HEK293 (cell line): ENCODE measurements around the gene ZNF19.

Experiments
- SP7 ChIP-seq: fragments of 450-650 bp; formaldehyde crosslinking; IDR thresholded peaks from 2 replicates; pipeline ENCODE4 v1.5.1; 2016; ENCODE audit warnings: missing biosample characterization, missing genetic modification characterization
- TCF7L2 ChIP-seq: IDR thresholded peaks from 2 replicates; pipeline ENCODE4 v1.6.1; 2011; ENCODE audit warnings: low read depth, mild to moderate bottlenecking, inconsistent platforms, low read length, moderate library complexity, borderline replicate concordance
- TRIM28 ChIP-seq: IDR thresholded peaks from 2 replicates; pipeline ENCODE4 v1.6.1; 2011; ENCODE audit warnings: low read length, control low read depth, borderline replicate concordance
- ZBTB20 ChIP-seq: fragments of 450-650 bp; formaldehyde crosslinking; IDR thresholded peaks from 2 replicates; pipeline ENCODE4 v1.5.1; 2016; ENCODE audit warnings: missing biosample characterization, missing genetic modification characterization
- ZFP37 ChIP-seq: fragments of 450-650 bp; formaldehyde crosslinking; IDR thresholded peaks from 2 replicates; pipeline ENCODE4 v1.5.1; 2016; ENCODE audit warnings: missing biosample characterization, missing genetic modification characterization
- ZNF132 ChIP-seq: fragments of 450-650 bp; formaldehyde crosslinking; IDR thresholded peaks from 2 replicates; pipeline ENCODE4 v1.5.1; 2017; ENCODE audit warnings: missing biosample characterization, missing genetic modification characterization, borderline replicate concordance
- ZNF155 ChIP-seq: fragments of 450-650 bp; formaldehyde crosslinking; IDR thresholded peaks from 2 replicates; pipeline ENCODE4 v1.5.1; 2016; ENCODE audit warnings: missing biosample characterization, missing genetic modification characterization
- ZNF157 ChIP-seq: fragments of 450-650 bp; formaldehyde crosslinking; IDR thresholded peaks from 2 replicates; pipeline ENCODE4 v1.5.1; 2016; ENCODE audit warnings: missing biosample characterization, missing genetic modification characterization
- ZNF169 ChIP-seq: fragments of 450-650 bp; formaldehyde crosslinking; IDR thresholded peaks from 2 replicates; pipeline ENCODE4 v1.5.1; 2016; ENCODE audit warnings: missing biosample characterization, missing genetic modification characterization
- ZNF202 ChIP-seq: fragments of 450-650 bp; formaldehyde crosslinking; IDR thresholded peaks from 2 replicates; pipeline ENCODE4 v1.5.1; 2016; ENCODE audit warnings: missing biosample characterization, missing genetic modification characterization, borderline replicate concordance
- ZNF221 ChIP-seq: fragments of 450-650 bp; formaldehyde crosslinking; IDR thresholded peaks from 2 replicates; pipeline ENCODE4 v1.5.1; 2017; ENCODE audit warnings: missing biosample characterization, missing genetic modification characterization, borderline replicate concordance
- ZNF23 ChIP-seq: fragments of 450-650 bp; formaldehyde crosslinking; IDR thresholded peaks from 2 replicates; pipeline ENCODE4 v1.5.1; 2016; ENCODE audit warnings: missing biosample characterization, missing genetic modification characterization, borderline replicate concordance
- ZNF266 ChIP-seq: fragments of 450-650 bp; formaldehyde crosslinking; IDR thresholded peaks from 2 replicates; pipeline ENCODE4 v1.5.1; 2016; ENCODE audit warnings: missing biosample characterization, missing genetic modification characterization, low read depth
- ZNF302 ChIP-seq: fragments of 450-650 bp; formaldehyde crosslinking; IDR thresholded peaks from 2 replicates; pipeline ENCODE4 v1.5.1; 2016; ENCODE audit warnings: missing biosample characterization, missing genetic modification characterization, low read depth
- ZNF341 ChIP-seq: fragments of 450-650 bp; formaldehyde crosslinking; IDR thresholded peaks from 2 replicates; pipeline ENCODE4; 2016; ENCODE audit warnings: low read depth, missing biosample characterization, missing genetic modification characterization
- ZNF354C ChIP-seq: fragments of 450-650 bp; formaldehyde crosslinking; IDR thresholded peaks from 2 replicates; pipeline ENCODE4 v1.5.1; 2016; ENCODE audit warnings: missing biosample characterization, missing genetic modification characterization, low read depth, borderline replicate concordance
- ZNF391 ChIP-seq: fragments of 450-650 bp; formaldehyde crosslinking; IDR thresholded peaks from 2 replicates; pipeline ENCODE4 v1.5.1; 2016; ENCODE audit warnings: low read depth, missing biosample characterization, missing genetic modification characterization, borderline replicate concordance
- ZNF433 ChIP-seq: fragments of 450-650 bp; formaldehyde crosslinking; IDR thresholded peaks from 2 replicates; pipeline ENCODE4 v1.5.1; 2016; ENCODE audit warnings: missing biosample characterization, missing genetic modification characterization, low read depth
- ZNF501 ChIP-seq: fragments of 450-650 bp; formaldehyde crosslinking; IDR thresholded peaks from 2 replicates; pipeline ENCODE4 v1.5.1; 2016; ENCODE audit warnings: missing biosample characterization, missing genetic modification characterization
- ZNF529 ChIP-seq: fragments of 450-650 bp; formaldehyde crosslinking; IDR thresholded peaks from 2 replicates; pipeline ENCODE4 v1.5.1; 2017; ENCODE audit warnings: missing genetic modification characterization, missing biosample characterization; ENCODE audit not compliant: insufficient replicate concordance
- ZNF558 ChIP-seq: fragments of 450-650 bp; formaldehyde crosslinking; IDR thresholded peaks from 2 replicates; pipeline ENCODE4 v1.5.1; 2016; ENCODE audit warnings: missing biosample characterization, missing genetic modification characterization
- ZNF560 ChIP-seq: fragments of 450-650 bp; formaldehyde crosslinking; IDR thresholded peaks from 2 replicates; pipeline ENCODE4 v1.5.1; 2017; ENCODE audit warnings: missing biosample characterization, missing genetic modification characterization, borderline replicate concordance
- ZNF585B ChIP-seq: fragments of 450-650 bp; formaldehyde crosslinking; IDR thresholded peaks from 2 replicates; pipeline ENCODE4 v1.5.1; 2016; ENCODE audit warnings: missing biosample characterization, missing genetic modification characterization
- ZNF596 ChIP-seq: fragments of 450-650 bp; IDR thresholded peaks from 2 replicates; pipeline ENCODE4 v1.5.0; 2018; ENCODE audit warnings: missing biosample characterization, mild to moderate bottlenecking, missing genetic modification characterization, moderate library complexity
- ZNF610 ChIP-seq: fragments of 450-650 bp; formaldehyde crosslinking; IDR thresholded peaks from 2 replicates; pipeline ENCODE4 v1.5.1; 2016; ENCODE audit warnings: missing biosample characterization, missing genetic modification characterization, borderline replicate concordance
- ZNF623 ChIP-seq: fragments of 450-650 bp; formaldehyde crosslinking; IDR thresholded peaks from 2 replicates; pipeline ENCODE4 v1.5.1; 2016; ENCODE audit warnings: missing biosample characterization, missing genetic modification characterization
- ZNF658 ChIP-seq: fragments of 450-650 bp; formaldehyde crosslinking; IDR thresholded peaks from 2 replicates; pipeline ENCODE4; 2016; ENCODE audit warnings: missing biosample characterization, missing genetic modification characterization
- TF ChIP-seq, protein P1 (sequence below): fragments of 450-650 bp; formaldehyde crosslinking; IDR thresholded peaks from 2 replicates; pipeline ENCODE4 v1.5.1; 2016; ENCODE audit warnings: missing biosample characterization, missing genetic modification characterization
- TF ChIP-seq, protein P2 (sequence below): fragments of 450-650 bp; formaldehyde crosslinking; IDR thresholded peaks from 2 replicates; pipeline ENCODE4 v1.5.0; 2017; ENCODE audit warnings: missing biosample characterization, missing genetic modification characterization, borderline replicate concordance
- TF ChIP-seq, protein P3 (sequence below): fragments of 450-650 bp; formaldehyde crosslinking; IDR thresholded peaks from 2 replicates; pipeline ENCODE4 v1.5.1; 2017; ENCODE audit warnings: missing biosample characterization, missing genetic modification characterization
- TF ChIP-seq, protein P4 (sequence below): fragments of 450-650 bp; formaldehyde crosslinking; IDR thresholded peaks from 2 replicates; pipeline ENCODE4 v1.5.1; 2017; ENCODE audit warnings: missing biosample characterization, missing genetic modification characterization
- TF ChIP-seq, protein P5 (sequence below): fragments of 450-650 bp; formaldehyde crosslinking; IDR thresholded peaks from 2 replicates; pipeline ENCODE4 v1.5.1; 2016; ENCODE audit warnings: missing biosample characterization, missing genetic modification characterization

ZNF19 gene

DNA sequence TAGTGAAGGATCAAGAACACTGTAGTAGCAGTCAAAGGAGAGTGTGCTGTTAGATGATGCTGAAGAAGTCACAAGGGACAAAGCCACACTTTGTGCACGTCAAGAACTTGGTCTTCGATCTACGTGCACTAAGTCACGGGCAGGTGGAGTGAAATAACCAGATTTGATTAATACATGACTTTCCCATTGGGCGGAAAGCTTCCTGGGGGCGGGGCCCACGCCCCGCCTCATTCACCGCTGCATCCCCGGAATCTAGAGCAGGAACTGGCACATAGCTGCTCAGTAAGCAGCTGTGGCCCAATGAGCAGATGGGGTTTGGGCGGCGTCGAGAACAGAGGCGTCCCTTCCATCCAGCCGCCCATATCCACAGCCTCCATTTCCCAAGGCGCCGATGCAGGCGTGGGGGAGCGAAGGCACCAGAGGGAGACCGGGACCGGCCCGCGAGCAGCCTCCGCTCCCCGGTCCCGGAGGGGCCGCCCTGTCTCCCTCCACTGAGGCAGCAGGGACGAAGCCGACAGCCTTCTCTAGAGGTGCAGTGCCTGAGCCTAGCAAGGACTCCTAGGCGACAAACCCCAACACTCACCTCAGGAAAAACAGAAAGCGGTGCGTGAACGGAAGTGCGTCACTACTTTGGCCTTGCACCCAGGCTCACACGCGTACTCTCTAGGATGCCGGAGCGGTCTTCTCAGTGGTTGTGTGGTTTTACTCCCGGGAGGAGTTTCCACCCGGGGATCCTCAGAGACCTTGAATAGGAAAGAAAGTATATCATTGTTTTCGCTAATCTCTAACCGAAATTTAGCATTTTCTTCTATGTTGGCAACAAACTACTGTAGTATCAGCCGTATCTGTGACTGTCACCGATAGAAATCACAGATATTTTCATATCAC, 4.9 kb downstream of the ZNF19 start (continued):
- TF ChIP-seq, protein P1, sequence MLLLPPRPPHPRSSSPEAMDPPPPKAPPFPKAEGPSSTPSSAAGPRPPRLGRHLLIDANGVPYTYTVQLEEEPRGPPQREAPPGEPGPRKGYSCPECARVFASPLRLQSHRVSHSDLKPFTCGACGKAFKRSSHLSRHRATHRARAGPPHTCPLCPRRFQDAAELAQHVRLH (tag by site-specific recombination) = peak; percentile 50
- no peak for TF ChIP-seq ZNF155 (tag by site-specific recombination)
- TF ChIP-seq ZNF658 = no peak
- no peak for TF ChIP-seq ZNF302
- 0 out of 2 replicates have a peak, but pooled peaks have one; percentile 49 for TF ChIP-seq ZNF501
- TF ChIP-seq ZNF341 (tag by site-specific recombination) = 0 out of 2 replicates have a peak, but pooled peaks have one; percentile 31
- no peak for TF ChIP-seq ZNF623 (tag by site-specific recombination)
- no peak for TF ChIP-seq ZNF433 (tag by site-specific recombination)
- no peak for TF ChIP-seq ZNF169 (tag by site-specific recombination)
- TF ChIP-seq, protein P2, sequence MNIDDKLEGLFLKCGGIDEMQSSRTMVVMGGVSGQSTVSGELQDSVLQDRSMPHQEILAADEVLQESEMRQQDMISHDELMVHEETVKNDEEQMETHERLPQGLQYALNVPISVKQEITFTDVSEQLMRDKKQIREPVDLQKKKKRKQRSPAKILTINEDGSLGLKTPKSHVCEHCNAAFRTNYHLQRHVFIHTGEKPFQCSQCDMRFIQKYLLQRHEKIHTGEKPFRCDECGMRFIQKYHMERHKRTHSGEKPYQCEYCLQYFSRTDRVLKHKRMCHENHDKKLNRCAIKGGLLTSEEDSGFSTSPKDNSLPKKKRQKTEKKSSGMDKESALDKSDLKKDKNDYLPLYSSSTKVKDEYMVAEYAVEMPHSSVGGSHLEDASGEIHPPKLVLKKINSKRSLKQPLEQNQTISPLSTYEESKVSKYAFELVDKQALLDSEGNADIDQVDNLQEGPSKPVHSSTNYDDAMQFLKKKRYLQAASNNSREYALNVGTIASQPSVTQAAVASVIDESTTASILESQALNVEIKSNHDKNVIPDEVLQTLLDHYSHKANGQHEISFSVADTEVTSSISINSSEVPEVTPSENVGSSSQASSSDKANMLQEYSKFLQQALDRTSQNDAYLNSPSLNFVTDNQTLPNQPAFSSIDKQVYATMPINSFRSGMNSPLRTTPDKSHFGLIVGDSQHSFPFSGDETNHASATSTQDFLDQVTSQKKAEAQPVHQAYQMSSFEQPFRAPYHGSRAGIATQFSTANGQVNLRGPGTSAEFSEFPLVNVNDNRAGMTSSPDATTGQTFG (tag by site-specific recombination) = no peak; the same call in 1 of the 2 replicates
- TF ChIP-seq ZNF558 (tag by site-specific recombination) = no peak
- TF ChIP-seq, protein P3, sequence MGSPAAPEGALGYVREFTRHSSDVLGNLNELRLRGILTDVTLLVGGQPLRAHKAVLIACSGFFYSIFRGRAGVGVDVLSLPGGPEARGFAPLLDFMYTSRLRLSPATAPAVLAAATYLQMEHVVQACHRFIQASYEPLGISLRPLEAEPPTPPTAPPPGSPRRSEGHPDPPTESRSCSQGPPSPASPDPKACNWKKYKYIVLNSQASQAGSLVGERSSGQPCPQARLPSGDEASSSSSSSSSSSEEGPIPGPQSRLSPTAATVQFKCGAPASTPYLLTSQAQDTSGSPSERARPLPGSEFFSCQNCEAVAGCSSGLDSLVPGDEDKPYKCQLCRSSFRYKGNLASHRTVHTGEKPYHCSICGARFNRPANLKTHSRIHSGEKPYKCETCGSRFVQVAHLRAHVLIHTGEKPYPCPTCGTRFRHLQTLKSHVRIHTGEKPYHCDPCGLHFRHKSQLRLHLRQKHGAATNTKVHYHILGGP (tag by site-specific recombination) = no peak
- TF ChIP-seq ZNF596 (tag by site-specific recombination) = no peak
- TF ChIP-seq, protein P4, sequence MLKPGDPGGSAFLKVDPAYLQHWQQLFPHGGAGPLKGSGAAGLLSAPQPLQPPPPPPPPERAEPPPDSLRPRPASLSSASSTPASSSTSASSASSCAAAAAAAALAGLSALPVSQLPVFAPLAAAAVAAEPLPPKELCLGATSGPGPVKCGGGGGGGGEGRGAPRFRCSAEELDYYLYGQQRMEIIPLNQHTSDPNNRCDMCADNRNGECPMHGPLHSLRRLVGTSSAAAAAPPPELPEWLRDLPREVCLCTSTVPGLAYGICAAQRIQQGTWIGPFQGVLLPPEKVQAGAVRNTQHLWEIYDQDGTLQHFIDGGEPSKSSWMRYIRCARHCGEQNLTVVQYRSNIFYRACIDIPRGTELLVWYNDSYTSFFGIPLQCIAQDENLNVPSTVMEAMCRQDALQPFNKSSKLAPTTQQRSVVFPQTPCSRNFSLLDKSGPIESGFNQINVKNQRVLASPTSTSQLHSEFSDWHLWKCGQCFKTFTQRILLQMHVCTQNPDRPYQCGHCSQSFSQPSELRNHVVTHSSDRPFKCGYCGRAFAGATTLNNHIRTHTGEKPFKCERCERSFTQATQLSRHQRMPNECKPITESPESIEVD = no peak
- no peak for TF ChIP-seq ZNF610 (tag by site-specific recombination)
- TF ChIP-seq ZNF529 = no peak
- no peak for TF ChIP-seq ZNF585B (tag by site-specific recombination)
- no peak for TF ChIP-seq TCF7L2
- no peak for TF ChIP-seq ZNF266 (tag by site-specific recombination)
- no peak for TF ChIP-seq ZNF391 (tag by site-specific recombination)
- TF ChIP-seq ZNF23 = no peak
- peak; percentile 31; the same call in 1 of the 2 replicates for TF ChIP-seq TRIM28
- TF ChIP-seq ZFP37 (tag by site-specific recombination) = no peak
- TF ChIP-seq ZNF221 (tag by site-specific recombination) = no peak
- TF ChIP-seq ZNF132 (tag by site-specific recombination) = no peak
- no peak for TF ChIP-seq ZNF157 (tag by site-specific recombination)
- peak; percentile 66 for TF ChIP-seq SP7 (tag by site-specific recombination)
- TF ChIP-seq ZNF560 = no peak
- TF ChIP-seq ZBTB20 (tag by site-specific recombination) = peak; percentile 80; the same call in 1 of the 2 replicates
- no peak for TF ChIP-seq ZNF354C (tag by site-specific recombination)
- TF ChIP-seq, protein P5, sequence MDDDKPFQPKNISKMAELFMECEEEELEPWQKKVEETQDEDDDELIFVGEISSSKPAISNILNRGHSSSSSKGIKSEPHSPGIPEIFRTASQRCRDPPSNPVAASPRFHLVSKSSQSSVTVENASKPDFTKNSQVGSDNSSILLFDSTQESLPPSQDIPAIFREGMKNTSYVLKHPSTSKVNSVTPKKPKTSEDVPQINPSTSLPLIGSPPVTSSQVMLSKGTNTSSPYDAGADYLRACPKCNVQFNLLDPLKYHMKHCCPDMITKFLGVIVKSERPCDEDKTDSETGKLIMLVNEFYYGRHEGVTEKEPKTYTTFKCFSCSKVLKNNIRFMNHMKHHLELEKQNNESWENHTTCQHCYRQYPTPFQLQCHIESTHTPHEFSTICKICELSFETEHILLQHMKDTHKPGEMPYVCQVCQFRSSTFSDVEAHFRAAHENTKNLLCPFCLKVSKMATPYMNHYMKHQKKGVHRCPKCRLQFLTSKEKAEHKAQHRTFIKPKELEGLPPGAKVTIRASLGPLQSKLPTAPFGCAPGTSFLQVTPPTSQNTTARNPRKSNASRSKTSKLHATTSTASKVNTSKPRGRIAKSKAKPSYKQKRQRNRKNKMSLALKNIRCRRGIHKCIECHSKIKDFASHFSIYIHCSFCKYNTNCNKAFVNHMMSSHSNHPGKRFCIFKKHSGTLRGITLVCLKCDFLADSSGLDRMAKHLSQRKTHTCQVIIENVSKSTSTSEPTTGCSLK (tag by site-specific recombination) = no peak
- TF ChIP-seq ZNF202 (tag by site-specific recombination) = no peak
